ENCODE data around the gene TLE5. TPM values are rescaled to one million over a fixed set of nuclear protein-coding genes. Genes with fewer than 3 reads are reported as not detected.

Gene TLE5
- polyA plus RNA-seq, 1 donor from 2014 or later, result 153 TPM

DNA sequence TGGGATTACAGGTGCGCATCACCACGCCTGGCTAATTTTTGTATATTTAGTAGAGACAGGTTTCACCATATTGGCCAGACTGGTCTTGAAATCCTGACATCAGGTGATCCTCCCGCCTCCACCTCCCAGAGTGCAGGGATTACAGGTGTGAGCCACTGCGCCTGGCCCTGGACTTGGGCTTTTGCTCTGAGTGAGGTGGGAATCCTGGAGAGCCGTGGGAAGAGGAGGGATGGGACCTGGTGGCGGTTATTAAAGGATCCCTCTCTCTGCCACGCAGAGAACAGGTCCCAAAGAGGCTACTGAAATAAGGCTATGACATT lies 1.7 kb upstream of the TLE5 start:
- Histone ChIP-seq H3K9me2 (ENCODE audit: insufficient read depth, low read length) (no peaks in the 10 kb centered on the region), H3K36me3 (ENCODE audit: insufficient read depth, low read length) (peaks cover 6% of the 10 kb centered on the region), H3F3A (ENCODE audit: insufficient read depth, low read length, poor library complexity, severe bottlenecking) (no peaks in the 10 kb centered on the region), H3K4me2 (ENCODE audit: low read length) (no peak overlapping the region), H3K27ac (ENCODE audit: low read length) (no peak overlapping the region), H4K20me1 (ENCODE audit: insufficient read depth) (no peaks in the 10 kb centered on the region), H2AFZ (ENCODE audit: low read depth, low read length) (no peak overlapping the region), H3K9ac (ENCODE audit: low read length) (no peak overlapping the region), H3K4me3 (ENCODE audit: low read length) (no peak overlapping the region), H3K79me2 (replicated peaks; ENCODE audit: insufficient read depth, low read length) (peaks cover 9% of the 10 kb centered on the region), H3K9me3 (ENCODE audit: low read length) (no peaks in the 10 kb centered on the region), H3K27me3 (ENCODE audit: insufficient read depth, low read depth, low read length) (no peaks in the 10 kb centered on the region)
- TF ChIP-seq POLR2AphosphoS5 (IDR thresholded peaks at IDR 0.05), result no peak
- TF ChIP-seq EP300 (conservative IDR thresholded peaks at IDR 0.05; ENCODE audit: poor library complexity, severe bottlenecking), result no peak
- TF ChIP-seq TAF1 (IDR thresholded peaks at IDR 0.05; ENCODE audit: low read depth), result no peak

DNA sequence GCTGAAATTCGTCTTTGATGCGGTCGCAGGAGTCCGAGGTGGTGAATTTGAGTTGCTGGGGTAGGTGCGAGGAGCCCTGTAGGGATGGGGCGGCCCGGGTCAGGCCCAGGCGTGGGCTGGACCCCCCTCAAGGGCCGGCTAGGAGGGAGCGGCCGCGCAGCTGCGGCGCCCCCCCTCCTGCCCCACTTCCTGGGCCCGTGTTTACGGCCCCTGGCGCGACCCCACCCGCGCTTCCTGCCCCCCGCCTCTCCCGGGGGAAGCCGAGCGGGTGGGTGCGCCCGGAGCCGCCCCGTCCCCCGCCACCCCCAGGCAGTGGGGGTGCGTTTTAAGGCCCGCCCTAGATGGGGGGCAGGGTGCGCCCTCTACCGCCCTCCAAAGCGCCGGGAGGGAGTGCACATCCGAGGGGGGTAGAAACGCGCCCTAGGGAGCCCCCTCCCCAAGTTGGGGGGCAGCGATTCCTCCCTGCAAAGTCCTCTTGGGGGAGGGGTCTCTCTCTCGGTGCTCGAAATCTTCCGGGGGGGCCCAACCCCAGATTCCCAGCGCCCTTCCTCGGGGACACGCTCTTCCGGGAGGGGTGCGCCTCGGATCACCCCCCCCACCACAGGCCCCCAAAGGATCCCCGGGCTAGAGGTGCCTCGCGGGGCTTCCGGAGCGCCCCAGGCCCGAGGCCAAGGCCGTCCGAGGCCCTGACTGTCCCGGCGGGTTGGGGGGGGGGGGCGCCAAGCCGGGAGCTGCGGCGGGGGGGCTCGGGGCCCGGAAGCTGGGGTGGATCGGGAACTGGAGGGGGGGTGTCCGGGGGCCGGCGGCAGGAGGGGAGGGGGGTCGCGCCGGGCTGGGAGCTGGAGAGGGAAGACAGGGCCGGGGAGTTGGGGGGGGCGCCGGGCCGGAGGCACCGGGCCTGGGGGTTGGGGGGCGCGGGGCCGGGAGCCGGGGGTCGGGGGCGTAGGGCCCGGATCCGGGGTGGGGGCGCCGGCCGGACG lies 823 bp downstream of the TLE5 start:
- Histone ChIP-seq H3K9ac (ENCODE audit: low read length) (peak overlapping the region; percentile 83), H3K27ac (ENCODE audit: low read length) (peak overlapping the region; percentile 45), H3F3A (ENCODE audit: insufficient read depth, low read length, poor library complexity, severe bottlenecking) (no peaks in the 10 kb centered on the region), H3K4me2 (ENCODE audit: low read length) (peak overlapping the region; percentile 51), H3K4me3 (ENCODE audit: low read length) (peak overlapping the region; percentile 86), H3K9me3 (ENCODE audit: low read length) (no peaks in the 10 kb centered on the region), H3K27me3 (ENCODE audit: insufficient read depth, low read depth, low read length) (no peaks in the 10 kb centered on the region), H2AFZ (ENCODE audit: low read depth, low read length) (no peak overlapping the region), H3K9me2 (ENCODE audit: insufficient read depth, low read length) (no peaks in the 10 kb centered on the region), H3K36me3 (ENCODE audit: insufficient read depth, low read length) (peaks cover 6% of the 10 kb centered on the region), H3K79me2 (replicated peaks; ENCODE audit: insufficient read depth, low read length) (peaks cover 9% of the 10 kb centered on the region), H4K20me1 (ENCODE audit: insufficient read depth) (no peaks in the 10 kb centered on the region)
- TF ChIP-seq TAF1 (IDR thresholded peaks at IDR 0.05; ENCODE audit: low read depth), result no peak
- no peak for TF ChIP-seq EZH2 (IDR thresholded peaks at IDR 0.05; ENCODE audit: borderline replicate concordance, insufficient read depth, low read length, poor library complexity, severe bottlenecking)
- peak; percentile 15 for TF ChIP-seq EP300 (conservative IDR thresholded peaks at IDR 0.05; ENCODE audit: poor library complexity, severe bottlenecking)
- TF ChIP-seq SMC3 (conservative IDR thresholded peaks at IDR 0.05; ENCODE audit: poor library complexity), result peak; percentile 18
- TF ChIP-seq, protein P1, sequence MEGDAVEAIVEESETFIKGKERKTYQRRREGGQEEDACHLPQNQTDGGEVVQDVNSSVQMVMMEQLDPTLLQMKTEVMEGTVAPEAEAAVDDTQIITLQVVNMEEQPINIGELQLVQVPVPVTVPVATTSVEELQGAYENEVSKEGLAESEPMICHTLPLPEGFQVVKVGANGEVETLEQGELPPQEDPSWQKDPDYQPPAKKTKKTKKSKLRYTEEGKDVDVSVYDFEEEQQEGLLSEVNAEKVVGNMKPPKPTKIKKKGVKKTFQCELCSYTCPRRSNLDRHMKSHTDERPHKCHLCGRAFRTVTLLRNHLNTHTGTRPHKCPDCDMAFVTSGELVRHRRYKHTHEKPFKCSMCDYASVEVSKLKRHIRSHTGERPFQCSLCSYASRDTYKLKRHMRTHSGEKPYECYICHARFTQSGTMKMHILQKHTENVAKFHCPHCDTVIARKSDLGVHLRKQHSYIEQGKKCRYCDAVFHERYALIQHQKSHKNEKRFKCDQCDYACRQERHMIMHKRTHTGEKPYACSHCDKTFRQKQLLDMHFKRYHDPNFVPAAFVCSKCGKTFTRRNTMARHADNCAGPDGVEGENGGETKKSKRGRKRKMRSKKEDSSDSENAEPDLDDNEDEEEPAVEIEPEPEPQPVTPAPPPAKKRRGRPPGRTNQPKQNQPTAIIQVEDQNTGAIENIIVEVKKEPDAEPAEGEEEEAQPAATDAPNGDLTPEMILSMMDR (IDR thresholded peaks at IDR 0.05; ENCODE audit: poor library complexity, severe bottlenecking), result peak; percentile 26
- TF ChIP-seq POLR2AphosphoS5 (IDR thresholded peaks at IDR 0.05), result no peak
- peak; percentile 12 for TF ChIP-seq RAD21 (conservative IDR thresholded peaks at IDR 0.05)
- TF ChIP-seq, protein P2, sequence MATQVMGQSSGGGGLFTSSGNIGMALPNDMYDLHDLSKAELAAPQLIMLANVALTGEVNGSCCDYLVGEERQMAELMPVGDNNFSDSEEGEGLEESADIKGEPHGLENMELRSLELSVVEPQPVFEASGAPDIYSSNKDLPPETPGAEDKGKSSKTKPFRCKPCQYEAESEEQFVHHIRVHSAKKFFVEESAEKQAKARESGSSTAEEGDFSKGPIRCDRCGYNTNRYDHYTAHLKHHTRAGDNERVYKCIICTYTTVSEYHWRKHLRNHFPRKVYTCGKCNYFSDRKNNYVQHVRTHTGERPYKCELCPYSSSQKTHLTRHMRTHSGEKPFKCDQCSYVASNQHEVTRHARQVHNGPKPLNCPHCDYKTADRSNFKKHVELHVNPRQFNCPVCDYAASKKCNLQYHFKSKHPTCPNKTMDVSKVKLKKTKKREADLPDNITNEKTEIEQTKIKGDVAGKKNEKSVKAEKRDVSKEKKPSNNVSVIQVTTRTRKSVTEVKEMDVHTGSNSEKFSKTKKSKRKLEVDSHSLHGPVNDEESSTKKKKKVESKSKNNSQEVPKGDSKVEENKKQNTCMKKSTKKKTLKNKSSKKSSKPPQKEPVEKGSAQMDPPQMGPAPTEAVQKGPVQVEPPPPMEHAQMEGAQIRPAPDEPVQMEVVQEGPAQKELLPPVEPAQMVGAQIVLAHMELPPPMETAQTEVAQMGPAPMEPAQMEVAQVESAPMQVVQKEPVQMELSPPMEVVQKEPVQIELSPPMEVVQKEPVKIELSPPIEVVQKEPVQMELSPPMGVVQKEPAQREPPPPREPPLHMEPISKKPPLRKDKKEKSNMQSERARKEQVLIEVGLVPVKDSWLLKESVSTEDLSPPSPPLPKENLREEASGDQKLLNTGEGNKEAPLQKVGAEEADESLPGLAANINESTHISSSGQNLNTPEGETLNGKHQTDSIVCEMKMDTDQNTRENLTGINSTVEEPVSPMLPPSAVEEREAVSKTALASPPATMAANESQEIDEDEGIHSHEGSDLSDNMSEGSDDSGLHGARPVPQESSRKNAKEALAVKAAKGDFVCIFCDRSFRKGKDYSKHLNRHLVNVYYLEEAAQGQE (IDR thresholded peaks at IDR 0.05; ENCODE audit: borderline replicate concordance), result no peak
